Renal cortex interstitium (tissue), 11 donors: ENCODE measurements around the gene PTPN11. TPM values are rescaled to one million over a fixed set of nuclear protein-coding genes. Genes with fewer than 3 reads are reported as not detected.
A peak's percentile ranks its signal among the peaks of the same experiment; 100 is the strongest.

Source experiments
- DNase-seq, 11 donors: peaks; one replicate each; pipeline ENCODE4 v3.0.0-alpha.2; 2013; ENCODE audit warnings: low read depth in 9 of 11, low spot score in 4 of 11; ENCODE audit errors: extremely low read depth in 1 of 11
- polyA plus RNA-seq, 3 donors: library from polyadenylated mRNA; unstranded; fragments of 120-200 nt; gene quantifications; one replicate each; pipeline ENCODE4 v1.2.1, GENCODE V29; 2013; ENCODE audit not compliant: insufficient read length in 3 of 3

Gene PTPN11
- polyA plus RNA-seq, 3 donors = 75.4 to 84.7 (median 77.5) TPM

DNA sequence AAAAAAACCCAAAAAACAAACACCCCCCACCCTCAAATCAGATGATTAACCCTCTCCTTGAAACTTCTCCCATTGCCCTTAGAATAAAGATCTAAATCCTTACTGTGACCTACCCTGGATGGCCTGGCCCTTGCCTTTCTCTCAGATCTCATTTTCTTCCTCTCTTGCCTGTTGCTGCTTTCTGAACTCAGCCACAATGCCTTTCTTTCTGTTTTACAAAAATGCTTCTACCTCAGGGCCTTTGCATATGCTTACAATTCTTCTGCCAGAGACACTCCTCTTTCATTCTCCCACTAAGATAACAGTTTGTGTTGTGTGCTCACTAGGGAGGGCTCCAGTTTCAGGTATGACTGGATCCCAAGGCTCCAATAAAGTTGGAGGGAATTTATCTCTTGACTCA lies 108.3 kb downstream of the PTPN11 start:
- no peak for DNase-seq

DNA sequence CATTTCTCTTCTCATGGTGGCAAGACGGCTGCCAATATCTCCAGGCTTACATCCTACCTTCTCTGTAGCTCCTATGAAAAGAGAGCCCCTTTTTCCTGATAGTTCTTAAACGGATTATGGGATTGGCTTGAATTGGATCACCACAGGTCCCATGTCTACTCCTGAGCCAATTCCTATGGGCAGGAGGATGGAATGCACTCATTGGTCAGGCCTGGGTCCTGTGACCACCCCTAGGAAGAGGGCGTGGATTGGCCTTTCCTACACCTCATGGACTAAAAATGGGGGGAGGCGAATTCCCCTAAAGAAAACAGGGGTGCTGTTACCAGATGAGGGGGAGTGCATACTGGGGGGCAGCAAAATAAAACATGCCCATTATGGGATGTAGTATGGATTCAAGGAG lies 108.8 kb downstream of the PTPN11 start:
- no peak for DNase-seq

DNA sequence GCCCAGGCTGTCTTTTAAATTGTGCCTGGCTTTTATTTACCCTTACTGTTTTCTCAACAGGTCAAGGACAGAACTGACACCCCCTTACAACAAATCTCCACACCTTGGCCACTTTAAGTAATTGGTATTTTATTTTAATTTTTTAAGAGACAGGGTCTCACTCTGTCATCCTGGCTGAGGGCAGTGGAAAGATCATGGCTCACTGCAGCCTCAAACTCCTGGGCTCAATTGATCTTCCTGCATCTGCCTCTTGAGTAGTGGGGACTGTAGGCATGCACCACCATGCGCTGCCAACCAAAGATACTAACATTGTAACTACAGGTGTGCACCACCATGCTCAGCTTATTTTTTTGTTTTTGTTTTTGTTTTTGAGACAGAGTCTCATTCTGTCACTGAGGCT lies 109.8 kb downstream of the PTPN11 start:
- DNase-seq = no peak

DNA sequence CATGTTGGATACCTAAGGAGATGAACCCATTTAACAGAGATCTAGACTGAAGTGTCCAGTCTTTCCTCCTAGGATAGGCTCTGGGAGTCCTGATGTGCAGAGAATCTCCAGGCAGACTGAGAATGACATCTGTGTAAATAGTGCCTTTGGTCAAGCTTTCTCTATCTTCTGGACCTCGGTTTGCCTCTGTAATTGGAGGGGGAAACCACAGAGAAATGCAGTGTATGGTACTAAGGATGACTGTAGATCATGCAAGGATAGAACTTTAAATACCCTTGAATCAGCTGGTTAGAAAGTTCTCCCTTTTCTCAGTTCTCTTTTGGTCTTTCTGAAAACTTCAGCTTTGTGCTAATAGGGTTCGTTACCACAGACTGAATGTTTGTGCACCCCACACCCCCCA lies 112.2 kb downstream of the PTPN11 start:
- no peak for DNase-seq

DNA sequence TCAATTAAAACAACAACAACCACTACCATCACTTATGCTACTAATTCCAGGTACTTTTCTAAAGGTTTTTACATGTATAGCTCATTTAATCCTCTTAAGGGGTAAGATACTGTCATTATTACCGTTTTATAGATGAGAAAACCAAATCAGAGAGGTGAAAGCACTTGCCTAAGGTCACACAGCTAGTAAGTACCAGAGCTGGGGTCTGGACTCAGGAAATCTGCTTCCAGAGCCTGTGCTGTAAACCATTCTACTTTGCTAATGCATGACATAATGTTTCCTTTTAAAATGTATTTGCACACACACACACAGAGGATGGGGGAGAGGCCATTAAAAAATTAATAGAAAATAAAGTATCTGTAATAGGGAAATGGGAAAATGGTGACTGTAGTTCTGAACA lies 113.4 kb downstream of the PTPN11 start:
- DNase-seq = no peak

DNA sequence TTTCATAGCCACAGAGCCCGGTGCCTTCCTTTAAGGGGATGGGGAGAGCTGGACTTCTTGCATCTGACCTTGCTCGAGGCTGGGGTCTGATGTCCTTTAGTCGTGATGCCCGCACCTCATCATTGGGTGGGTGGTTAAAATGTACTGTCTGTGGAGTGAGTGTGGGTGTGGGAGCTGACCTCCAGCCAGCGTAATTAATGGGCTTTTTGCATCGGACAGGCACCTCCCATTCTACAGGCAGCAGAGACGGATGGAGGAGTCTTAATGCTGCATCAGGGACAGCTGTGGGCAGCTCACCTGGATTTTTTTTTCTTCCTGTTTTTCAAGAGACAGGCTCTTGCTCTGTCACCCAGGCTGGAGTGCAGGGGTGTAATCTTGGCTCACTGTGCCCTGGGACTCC lies 114.8 kb downstream of the PTPN11 start:
- DNase-seq = no peak

DNA sequence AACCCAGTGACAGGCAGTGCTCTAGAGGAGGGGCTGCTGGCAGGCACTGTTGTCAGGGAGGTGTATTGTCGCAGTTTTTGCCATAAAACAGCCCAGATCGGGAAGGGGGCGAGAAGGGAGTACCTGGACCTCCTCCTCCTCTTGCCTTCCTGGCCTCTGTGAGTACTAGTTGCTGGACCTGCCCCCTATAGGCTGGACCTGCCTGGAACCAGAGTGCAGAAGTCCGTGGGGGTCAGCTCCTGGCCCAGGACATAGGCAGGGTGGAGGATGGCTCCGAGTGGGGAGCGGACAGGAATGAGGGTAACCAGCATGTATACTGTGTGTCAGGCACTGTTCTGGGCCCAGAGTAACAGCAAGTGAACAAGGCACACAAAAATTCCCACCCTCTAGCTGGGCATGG lies 116.3 kb downstream of the PTPN11 start:
- DNase-seq = no peak

DNA sequence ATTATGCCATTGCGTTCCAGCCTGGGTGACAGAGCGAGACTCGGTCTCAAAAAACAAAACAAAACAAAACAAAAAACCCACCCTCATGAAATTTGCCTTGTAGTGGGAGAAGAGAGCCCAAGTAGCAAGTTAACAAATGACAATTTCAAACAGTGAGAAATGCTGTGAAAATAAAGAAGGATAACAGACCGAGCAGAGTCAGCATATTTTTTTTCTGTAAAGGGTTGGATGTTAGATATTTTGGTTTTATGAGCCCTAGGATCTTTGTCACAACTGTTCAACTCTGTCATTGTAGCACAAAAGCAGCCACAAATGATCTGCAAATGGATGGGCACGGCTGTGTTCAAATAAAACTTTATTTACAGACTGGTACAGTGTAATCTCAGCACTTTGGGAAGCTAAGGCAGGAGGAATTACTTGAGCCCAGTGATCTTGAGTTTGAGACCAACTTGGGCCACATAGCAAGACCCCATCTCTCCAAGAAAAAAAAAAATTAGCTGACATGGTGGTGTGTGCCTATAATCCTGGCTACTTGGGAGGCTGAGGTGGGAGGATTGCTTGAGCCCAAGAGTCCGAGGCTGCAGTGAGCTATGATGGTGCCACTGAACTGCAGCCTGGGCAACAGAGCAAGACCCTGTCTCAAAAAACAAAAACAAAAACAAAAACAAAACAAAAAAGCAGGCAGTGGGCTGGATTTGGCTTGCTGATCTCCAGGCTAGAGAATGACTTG lies 117.1 kb downstream of the PTPN11 start:
- no peak for DNase-seq

DNA sequence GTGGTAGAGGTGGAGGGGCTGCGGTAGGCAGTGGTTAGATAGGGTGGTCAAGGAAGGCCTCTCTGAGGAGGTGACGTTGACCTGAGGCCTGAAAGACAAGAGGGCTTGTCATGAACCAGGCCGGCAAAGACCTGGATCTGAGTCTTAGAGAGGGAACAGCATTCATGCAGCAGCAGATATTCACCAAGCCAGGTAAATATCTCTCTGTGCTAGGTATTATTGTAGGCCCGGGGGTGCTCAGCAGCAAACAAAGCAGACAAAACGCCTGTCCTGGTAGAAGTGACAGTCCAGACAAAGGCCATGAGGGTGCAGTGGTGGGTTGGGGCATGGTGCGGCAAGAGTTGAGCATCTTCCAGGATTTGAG lies 117.6 kb downstream of the PTPN11 start:
- no peak for DNase-seq

DNA sequence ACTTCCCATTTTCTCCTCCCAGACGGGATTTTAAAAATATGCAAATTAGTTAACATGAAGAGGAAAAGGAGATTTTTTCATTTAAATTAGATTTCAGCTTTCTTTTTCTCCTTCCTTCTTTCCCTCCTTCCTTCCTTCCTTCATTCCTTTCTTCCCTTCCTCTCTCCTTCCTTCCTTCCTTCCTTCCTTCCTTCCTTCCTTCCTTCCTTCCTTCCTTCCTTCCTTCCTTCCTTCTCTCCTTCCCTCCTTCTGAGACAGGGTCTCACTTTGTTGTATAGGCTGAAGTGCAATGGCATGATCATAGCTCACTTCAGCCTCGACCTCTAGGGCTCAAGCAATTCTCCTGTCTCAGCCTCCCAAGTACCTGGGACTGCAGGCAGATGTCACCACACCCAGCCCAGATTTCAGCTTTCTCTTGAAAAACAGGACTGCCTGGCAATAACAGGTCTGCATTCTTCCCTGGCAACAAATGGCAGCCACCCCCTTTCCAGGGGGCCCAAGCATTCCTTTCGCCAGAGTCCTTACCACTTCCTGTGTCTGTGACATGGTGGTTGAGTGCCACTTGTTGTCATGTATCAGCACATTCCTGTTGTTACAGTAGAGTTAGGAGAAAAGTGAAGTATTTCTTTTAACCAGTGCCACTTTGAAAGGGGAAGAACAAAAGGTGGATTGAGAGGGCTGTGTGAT lies 119.1 kb downstream of the PTPN11 start:
- peak in 1 of 11 donors; percentile 1 for DNase-seq

DNA sequence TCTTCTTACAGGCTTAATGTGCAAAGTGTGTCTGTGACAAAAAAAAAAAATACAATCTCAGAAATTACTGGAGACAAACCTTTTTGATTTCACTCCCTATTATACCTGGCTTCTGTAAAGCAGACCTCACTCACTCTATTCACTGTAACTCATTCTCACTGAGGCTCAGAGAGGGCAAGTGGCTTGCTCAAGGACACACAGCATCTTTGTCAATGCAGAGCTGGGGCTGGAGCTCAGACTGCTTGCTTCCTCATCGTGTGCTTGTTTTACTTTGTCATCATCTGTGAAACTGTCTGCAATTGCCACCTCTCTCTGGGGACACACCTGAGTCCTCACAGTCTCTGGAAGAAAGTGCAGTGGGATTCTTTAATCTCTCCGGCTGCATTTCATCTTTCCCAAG lies 120.0 kb downstream of the PTPN11 start:
- no peak for DNase-seq

DNA sequence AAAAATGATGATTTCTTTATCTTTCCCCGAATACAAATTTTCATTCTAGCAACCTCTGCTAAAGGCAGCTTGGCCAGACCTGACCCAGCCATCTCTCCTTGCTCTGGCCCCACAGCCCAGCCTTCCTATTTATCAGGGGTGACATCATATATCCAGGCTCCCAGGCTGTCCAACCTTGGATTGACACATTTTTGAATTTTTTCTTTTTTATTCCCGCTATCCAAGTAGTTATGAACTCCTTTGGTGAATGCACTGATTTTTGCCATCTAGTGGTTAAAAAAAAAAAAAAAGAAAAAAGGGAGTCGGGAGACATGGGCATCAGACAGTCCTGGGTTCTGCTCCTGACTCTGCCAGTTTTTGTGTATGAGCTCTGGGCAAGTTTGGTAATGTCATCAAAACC lies 120.5 kb downstream of the PTPN11 start:
- DNase-seq = no peak

DNA sequence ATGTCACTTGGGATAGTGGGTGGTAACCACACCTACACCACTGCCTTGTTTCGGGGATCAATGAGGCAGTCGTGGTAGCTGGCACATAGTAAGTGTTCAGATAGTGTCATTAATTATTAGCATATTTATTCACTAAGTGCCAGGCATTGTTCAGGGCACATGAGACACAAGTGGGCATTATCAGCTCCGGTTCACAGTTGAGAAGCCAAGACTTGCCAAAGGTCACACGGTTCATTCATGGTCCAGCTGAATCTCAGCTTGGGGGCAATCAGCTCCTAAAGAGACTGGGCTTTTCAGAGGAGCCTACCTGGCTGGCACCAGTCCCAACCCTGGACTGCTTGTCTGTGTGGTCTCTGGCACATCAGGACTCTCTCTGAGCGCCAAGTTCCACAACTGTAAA lies 121.3 kb downstream of the PTPN11 start:
- no peak for DNase-seq

DNA sequence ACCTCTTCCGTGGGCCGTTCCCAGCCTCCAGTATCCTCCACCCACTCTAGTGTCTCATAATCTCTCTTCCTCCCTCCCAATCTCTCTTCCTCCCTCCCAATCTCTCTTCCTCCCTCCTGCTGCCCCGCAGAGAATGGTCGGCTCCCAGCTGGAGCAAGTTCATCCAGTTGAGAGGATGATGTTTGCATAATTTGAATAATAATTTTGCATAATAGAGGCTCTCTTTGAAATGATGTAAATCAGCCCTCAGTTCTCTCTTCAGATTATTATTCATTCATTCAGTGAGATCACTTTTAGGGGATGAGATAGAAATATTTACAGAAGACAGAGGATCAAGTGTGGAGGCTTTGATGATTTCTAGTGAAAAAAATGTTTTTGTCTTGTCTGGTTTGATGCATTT lies 125.0 kb downstream of the PTPN11 start:
- DNase-seq = no peak

DNA sequence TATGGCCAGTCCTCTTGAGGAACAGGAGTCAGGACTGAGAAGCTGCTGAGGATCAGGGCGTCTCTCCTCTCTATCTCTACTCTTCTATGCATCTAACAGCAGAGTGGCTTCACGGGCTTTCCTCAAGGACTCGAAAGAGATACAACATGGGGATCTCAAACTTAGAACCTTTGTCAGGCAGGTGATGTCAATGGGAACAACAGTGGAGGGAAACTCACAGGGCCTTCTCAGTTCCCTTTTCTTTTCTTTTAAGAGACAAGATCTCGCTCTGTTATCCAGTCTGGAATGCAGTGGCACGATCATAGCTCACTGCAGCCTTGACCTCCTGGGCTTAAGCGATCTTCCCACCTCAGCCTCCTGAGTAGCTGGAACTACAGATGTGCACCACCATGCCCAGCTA lies 127.6 kb downstream of the PTPN11 start:
- DNase-seq = no peak

DNA sequence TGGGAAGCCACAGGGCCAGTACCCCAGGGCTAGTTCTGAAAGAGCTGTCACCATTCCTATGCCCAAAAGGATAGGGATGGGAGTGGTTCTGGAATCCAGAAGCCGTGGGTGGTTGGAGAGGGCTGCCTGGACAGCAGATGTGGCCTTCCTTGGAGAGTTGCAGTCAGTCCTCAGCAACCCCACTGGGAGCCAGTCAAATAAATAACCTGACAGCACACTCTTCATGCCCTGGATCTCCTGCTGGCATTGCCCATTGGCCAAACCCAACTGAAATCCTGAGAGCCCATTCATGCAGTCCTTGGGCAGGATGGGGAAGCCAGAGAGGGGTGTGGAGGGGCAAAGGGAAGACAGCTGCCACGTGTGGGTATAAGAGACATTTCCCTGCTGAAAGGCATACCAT lies 128.2 kb downstream of the PTPN11 start:
- no peak for DNase-seq

DNA sequence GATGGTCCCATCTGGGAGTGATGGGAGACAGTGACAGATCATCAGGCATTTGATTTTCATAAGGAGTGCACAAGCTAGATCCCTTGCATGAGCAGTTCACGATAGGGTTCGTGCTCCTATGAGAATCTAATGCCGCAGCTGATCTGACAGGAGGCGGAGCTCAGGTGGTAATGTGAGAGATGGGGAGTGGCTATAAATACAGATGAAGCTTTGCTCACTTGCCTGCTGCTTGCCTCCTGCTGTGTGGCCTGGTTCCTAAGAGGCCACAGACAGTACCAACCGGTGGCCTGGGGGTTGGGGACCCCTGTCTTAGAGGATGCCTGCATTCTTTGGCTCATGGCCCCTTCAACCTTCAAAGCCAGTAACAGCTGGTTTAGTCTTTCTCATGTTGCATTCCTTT lies 130.3 kb downstream of the PTPN11 start:
- DNase-seq = no peak

DNA sequence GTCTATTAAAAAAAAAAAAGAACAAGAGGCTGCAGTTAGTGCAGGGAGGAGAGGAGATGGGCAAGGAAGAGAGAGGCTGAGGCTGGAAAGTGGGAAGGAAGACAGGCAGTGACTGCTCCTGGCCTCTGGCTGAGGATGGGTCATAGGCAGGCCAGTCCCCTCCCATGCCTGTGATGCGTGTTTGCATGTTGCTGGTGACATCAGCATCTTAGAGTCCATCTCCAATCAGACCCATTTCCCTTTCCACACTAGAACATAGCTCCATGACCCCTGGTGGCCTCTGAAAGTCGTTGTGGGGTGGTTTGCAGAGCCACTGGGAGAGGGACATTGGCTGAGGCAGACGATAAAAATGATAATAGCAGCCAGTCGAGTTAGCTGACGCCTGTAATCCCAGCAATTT lies 132.9 kb downstream of the PTPN11 start:
- DNase-seq = no peak

DNA sequence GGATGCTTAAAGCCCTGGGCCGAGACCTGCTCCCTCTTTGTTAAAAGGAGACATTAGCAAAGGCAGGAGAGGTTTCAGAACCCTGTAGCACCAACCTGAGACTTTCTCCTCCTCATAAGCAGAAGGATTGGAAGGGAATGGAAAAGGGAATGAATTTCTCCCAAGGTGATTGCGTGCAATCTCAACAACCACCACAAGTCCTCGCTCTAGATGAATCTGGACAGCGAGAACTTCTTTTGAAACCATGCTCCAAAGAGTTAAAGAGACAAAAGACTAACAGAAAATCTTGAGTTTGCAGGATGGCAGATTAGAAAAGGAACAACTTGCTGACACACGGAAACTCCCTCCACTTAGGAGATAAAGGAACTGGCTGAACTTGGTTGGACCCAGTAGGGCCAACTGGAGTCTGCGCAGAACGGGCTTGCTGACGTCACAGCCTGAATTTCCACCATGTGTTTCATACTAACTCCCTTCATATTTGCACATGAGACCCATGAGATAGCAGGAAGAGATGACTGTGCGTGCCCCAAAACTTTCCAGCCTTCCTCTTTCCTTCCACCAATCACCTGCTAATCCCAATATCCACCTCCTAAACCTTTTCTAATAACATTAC lies 137.0 kb downstream of the PTPN11 start:
- DNase-seq = no peak

DNA sequence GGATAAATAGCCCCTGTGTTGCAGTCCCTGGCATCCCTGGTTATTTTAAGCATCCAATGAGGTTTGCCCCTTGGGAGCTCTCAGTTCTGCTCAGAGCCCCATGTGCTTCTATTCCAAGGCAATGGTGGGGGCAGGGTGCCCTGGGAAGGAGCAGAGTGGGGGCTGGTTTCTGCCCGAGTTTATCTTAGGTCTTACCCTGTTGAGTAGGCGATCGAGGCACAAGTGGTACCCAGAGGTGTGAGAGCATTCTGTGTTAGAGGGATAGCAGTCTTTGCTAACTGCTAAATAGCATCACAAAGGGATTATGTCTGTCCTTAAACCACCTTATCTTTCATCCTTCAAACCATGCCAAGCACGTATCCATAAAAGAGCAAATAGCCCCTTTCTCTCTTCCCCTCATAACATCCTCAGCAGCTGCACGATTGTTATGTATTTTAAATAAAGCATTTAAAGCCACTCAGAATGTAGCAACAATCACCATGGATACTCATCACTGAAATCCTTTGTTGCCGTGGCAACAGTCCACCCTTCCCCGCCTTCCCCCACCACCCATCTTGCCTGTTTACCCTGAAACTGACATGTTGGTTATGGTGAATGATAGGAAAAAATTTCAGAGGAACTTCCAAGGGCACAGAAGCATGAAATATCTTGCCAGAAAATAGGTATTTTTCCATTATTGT lies 139.3 kb downstream of the PTPN11 start:
- no peak for DNase-seq
